ENCODE results near the gene VWA8.
"Not testable (repeated sequence)": the region's sequence is repeated elsewhere in the genome, so short reads cannot be mapped to it uniquely, and the experiment has no call there.

VWA8 gene

GRCh38 chr13:41952749-41953148 is 8.2 kb downstream of the VWA8 start:
- ATAC-seq (ENCODE audit: low read depth) = no peak
- Mint-ChIP-seq H3K4me3 (no peak overlapping the region), H3K4me1 (peaks cover 16% of the 10 kb centered on the region), H3K9me3 (no peaks in the 10 kb centered on the region), H3K27me3 (no peaks in the 10 kb centered on the region), H3K36me3 (peaks cover 10% of the 10 kb centered on the region), H3K27ac (no peak overlapping the region)
- no peak for DNase-seq (ENCODE audit: low spot score in 2 of 2)

GRCh38 chr13:41949104-41949503 is 11.8 kb downstream of the VWA8 start:
- DNase-seq (ENCODE audit: low spot score in 2 of 2); H3K27ac Mint-ChIP-seq; H3K27me3 Mint-ChIP-seq; H3K4me3 Mint-ChIP-seq; ATAC-seq (ENCODE audit: low read depth): not testable (repeated sequence)
- peaks cover 36% of the 10 kb centered on the region for H3K36me3 Mint-ChIP-seq
- peaks cover 12% of the 10 kb centered on the region for H3K9me3 Mint-ChIP-seq
- peaks cover 13% of the 10 kb centered on the region for H3K4me1 Mint-ChIP-seq

- DNase-seq (ENCODE audit: low spot score in 2 of 2) (no peak), ATAC-seq (ENCODE audit: low read depth) (no peak)
- H3K27ac Mint-ChIP-seq = no peak overlapping the region
- H3K36me3 Mint-ChIP-seq = peaks cover 39% of the 10 kb centered on the region
- H3K4me1 Mint-ChIP-seq = peaks cover 2% of the 10 kb centered on the region
- H3K9me3 Mint-ChIP-seq = peaks cover 12% of the 10 kb centered on the region
- H3K27me3 Mint-ChIP-seq = no peaks in the 10 kb centered on the region
- H3K4me3 Mint-ChIP-seq = no peak overlapping the region
Measured at GRCh38 chr13:41945926-41946325, 15.0 kb downstream of the VWA8 start.

GRCh38 chr13:41944635-41945397 is 16.1 kb downstream of the VWA8 start:
- H3K36me3 Mint-ChIP-seq = peaks cover 39% of the 10 kb centered on the region
- H3K4me1 Mint-ChIP-seq = peaks cover 5% of the 10 kb centered on the region
- no peaks in the 10 kb centered on the region for H3K27me3 Mint-ChIP-seq
- no peak overlapping the region for H3K4me3 Mint-ChIP-seq
- peaks cover 12% of the 10 kb centered on the region for H3K9me3 Mint-ChIP-seq
- no peak for DNase-seq (ENCODE audit: low spot score in 2 of 2)
- H3K27ac Mint-ChIP-seq = no peak overlapping the region
- no peak for ATAC-seq (ENCODE audit: low read depth)

GRCh38 chr13:41944229-41944628 is 16.7 kb downstream of the VWA8 start:
- H3K36me3 Mint-ChIP-seq = peaks cover 38% of the 10 kb centered on the region
- ATAC-seq (ENCODE audit: low read depth) = no peak

GRCh38 chr13:41942462-41943094 is 18.3 kb downstream of the VWA8 start:
- no peaks in the 10 kb centered on the region for H3K27me3 Mint-ChIP-seq
- DNase-seq (ENCODE audit: low spot score in 2 of 2) (no peak), ATAC-seq (ENCODE audit: low read depth) (no peak)
- H3K4me1 Mint-ChIP-seq = peaks cover 5% of the 10 kb centered on the region
- H3K27ac Mint-ChIP-seq = no peak overlapping the region
- peaks cover 30% of the 10 kb centered on the region for H3K36me3 Mint-ChIP-seq
- H3K9me3 Mint-ChIP-seq = peaks cover 12% of the 10 kb centered on the region
- no peak overlapping the region for H3K4me3 Mint-ChIP-seq

More at GRCh38 chr13:41944229-41944628, 16.7 kb downstream of the VWA8 start:
- no peaks in the 10 kb centered on the region for H3K27me3 Mint-ChIP-seq
- no peak overlapping the region for H3K4me3 Mint-ChIP-seq
- peaks cover 5% of the 10 kb centered on the region for H3K4me1 Mint-ChIP-seq
- DNase-seq (ENCODE audit: low spot score in 2 of 2) = no peak
- H3K9me3 Mint-ChIP-seq = peaks cover 12% of the 10 kb centered on the region
- H3K27ac Mint-ChIP-seq = no peak overlapping the region

- H3K27me3 Mint-ChIP-seq = no peaks in the 10 kb centered on the region
- H3K27ac Mint-ChIP-seq = no peak overlapping the region
- H3K9me3 Mint-ChIP-seq = peaks cover 6% of the 10 kb centered on the region
- H3K4me1 Mint-ChIP-seq = peaks cover 5% of the 10 kb centered on the region
- H3K4me3 Mint-ChIP-seq = no peak overlapping the region
- H3K36me3 Mint-ChIP-seq = peaks cover 20% of the 10 kb centered on the region
- no peak for ATAC-seq (ENCODE audit: low read depth)
- DNase-seq (ENCODE audit: low spot score in 2 of 2) = no peak
Measured at GRCh38 chr13:41941174-41941573, 19.7 kb downstream of the VWA8 start.

- ATAC-seq (ENCODE audit: low read depth) = no peak
Measured at GRCh38 chr13:41939398-41939797, 21.5 kb downstream of the VWA8 start.

GRCh38 chr13:41938918-41939317 is 22.0 kb downstream of the VWA8 start:
- Mint-ChIP-seq H3K9me3 (no peaks in the 10 kb centered on the region), H3K27ac (no peak overlapping the region), H3K27me3 (no peaks in the 10 kb centered on the region), H3K4me1 (peaks cover 2% of the 10 kb centered on the region), H3K36me3 (peaks cover 10% of the 10 kb centered on the region), H3K4me3 (no peak overlapping the region)
- DNase-seq (ENCODE audit: low spot score in 2 of 2) = no peak
- ATAC-seq (ENCODE audit: low read depth) = no peak

More at GRCh38 chr13:41939398-41939797, 21.5 kb downstream of the VWA8 start:
- no peak for DNase-seq (ENCODE audit: low spot score in 2 of 2)
- Mint-ChIP-seq H3K4me3 (no peak overlapping the region), H3K27ac (no peak overlapping the region), H3K4me1 (peaks cover 2% of the 10 kb centered on the region), H3K27me3 (no peaks in the 10 kb centered on the region), H3K36me3 (peaks cover 5% of the 10 kb centered on the region), H3K9me3 (no peaks in the 10 kb centered on the region)

GRCh38 chr13:41937388-41937787 is 23.5 kb downstream of the VWA8 start:
- Mint-ChIP-seq H3K4me1 (peaks cover 4% of the 10 kb centered on the region), H3K27ac (no peak overlapping the region), H3K9me3 (no peaks in the 10 kb centered on the region), H3K36me3 (peaks cover 12% of the 10 kb centered on the region), H3K27me3 (no peaks in the 10 kb centered on the region), H3K4me3 (no peak overlapping the region)
- no peak for DNase-seq (ENCODE audit: low spot score in 2 of 2)
- ATAC-seq (ENCODE audit: low read depth) = no peak

GRCh38 chr13:41935501-41935900 is 25.4 kb downstream of the VWA8 start:
- DNase-seq (ENCODE audit: low spot score in 2 of 2) = no peak
- no peaks in the 10 kb centered on the region for H3K9me3 Mint-ChIP-seq
- no peak for ATAC-seq (ENCODE audit: low read depth)
- H3K27ac Mint-ChIP-seq = no peak overlapping the region
- H3K4me3 Mint-ChIP-seq = no peak overlapping the region
- peaks cover 14% of the 10 kb centered on the region for H3K36me3 Mint-ChIP-seq
- H3K4me1 Mint-ChIP-seq = peaks cover 6% of the 10 kb centered on the region
- no peaks in the 10 kb centered on the region for H3K27me3 Mint-ChIP-seq

GRCh38 chr13:41934994-41935393 is 25.9 kb downstream of the VWA8 start:
- Mint-ChIP-seq H3K27me3 (no peaks in the 10 kb centered on the region), H3K4me1 (peaks cover 6% of the 10 kb centered on the region), H3K9me3 (no peaks in the 10 kb centered on the region), H3K27ac (no peak overlapping the region), H3K4me3 (no peak overlapping the region), H3K36me3 (peaks cover 15% of the 10 kb centered on the region)
- DNase-seq (ENCODE audit: low spot score in 2 of 2) (no peak), ATAC-seq (ENCODE audit: low read depth) (no peak)

GRCh38 chr13:41934120-41934519 is 26.8 kb downstream of the VWA8 start:
- peaks cover 19% of the 10 kb centered on the region for H3K36me3 Mint-ChIP-seq
- no peak overlapping the region for H3K27ac Mint-ChIP-seq
- no peak for ATAC-seq (ENCODE audit: low read depth)

GRCh38 chr13:41931337-41931736 is 29.6 kb downstream of the VWA8 start:
- no peak overlapping the region for H3K4me3 Mint-ChIP-seq
- no peak for ATAC-seq (ENCODE audit: low read depth)
- DNase-seq (ENCODE audit: low spot score in 2 of 2) = no peak
- H3K36me3 Mint-ChIP-seq = peaks cover 26% of the 10 kb centered on the region
- no peak overlapping the region for H3K27ac Mint-ChIP-seq
- peaks cover 11% of the 10 kb centered on the region for H3K4me1 Mint-ChIP-seq
- no peaks in the 10 kb centered on the region for H3K27me3 Mint-ChIP-seq
- H3K9me3 Mint-ChIP-seq = no peaks in the 10 kb centered on the region

More at GRCh38 chr13:41934120-41934519, 26.8 kb downstream of the VWA8 start:
- no peaks in the 10 kb centered on the region for H3K27me3 Mint-ChIP-seq
- no peak for DNase-seq (ENCODE audit: low spot score in 2 of 2)
- H3K4me1 Mint-ChIP-seq = peaks cover 6% of the 10 kb centered on the region
- H3K4me3 Mint-ChIP-seq = no peak overlapping the region
- no peaks in the 10 kb centered on the region for H3K9me3 Mint-ChIP-seq

Measured in memory B cell (primary cell).